Lower leg skin (tissue), 3 donors: Measurements from ENCODE around the gene ZFHX3.

ENCODE experiments used
- POLR2A ChIP-seq, 2 donors: fragments of 450-650 bp; IDR thresholded peaks; one replicate each; pipeline ENCODE4 v1.6.1; 2016 to 2017; ENCODE audit warnings: antibody characterized with exemption in 2 of 2, mild to moderate bottlenecking in 1 of 2, moderate library complexity in 1 of 2
- TF ChIP-seq, protein P1 (sequence below), 3 donors: fragments of 450-650 bp; IDR thresholded peaks; one replicate each; pipeline ENCODE4 v1.5.1; 2016; ENCODE audit warnings: antibody characterized with exemption in 3 of 3, mild to moderate bottlenecking in 3 of 3, moderate library complexity in 2 of 3

DNA sequence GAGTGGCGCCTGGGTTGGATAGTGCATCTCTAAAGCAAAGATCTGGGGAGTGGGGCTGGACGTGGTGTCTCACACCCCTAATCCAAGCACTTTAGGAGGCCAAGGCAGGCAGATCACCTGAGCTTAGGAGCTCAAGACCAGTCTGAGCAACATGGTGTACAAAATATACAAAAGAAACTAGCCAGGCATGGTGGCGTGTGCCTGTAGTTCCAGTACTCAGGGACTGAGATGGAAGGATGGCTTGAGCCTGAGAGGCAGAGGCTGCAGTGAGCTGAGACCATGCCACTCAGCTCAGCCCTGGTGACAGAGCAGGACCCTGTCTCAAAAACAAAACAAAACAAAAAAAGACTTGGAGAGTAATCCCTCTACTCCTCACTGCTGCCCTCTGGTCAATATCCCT is 96.0 kb downstream of the ZFHX3 start:
- TF ChIP-seq, protein P1, sequence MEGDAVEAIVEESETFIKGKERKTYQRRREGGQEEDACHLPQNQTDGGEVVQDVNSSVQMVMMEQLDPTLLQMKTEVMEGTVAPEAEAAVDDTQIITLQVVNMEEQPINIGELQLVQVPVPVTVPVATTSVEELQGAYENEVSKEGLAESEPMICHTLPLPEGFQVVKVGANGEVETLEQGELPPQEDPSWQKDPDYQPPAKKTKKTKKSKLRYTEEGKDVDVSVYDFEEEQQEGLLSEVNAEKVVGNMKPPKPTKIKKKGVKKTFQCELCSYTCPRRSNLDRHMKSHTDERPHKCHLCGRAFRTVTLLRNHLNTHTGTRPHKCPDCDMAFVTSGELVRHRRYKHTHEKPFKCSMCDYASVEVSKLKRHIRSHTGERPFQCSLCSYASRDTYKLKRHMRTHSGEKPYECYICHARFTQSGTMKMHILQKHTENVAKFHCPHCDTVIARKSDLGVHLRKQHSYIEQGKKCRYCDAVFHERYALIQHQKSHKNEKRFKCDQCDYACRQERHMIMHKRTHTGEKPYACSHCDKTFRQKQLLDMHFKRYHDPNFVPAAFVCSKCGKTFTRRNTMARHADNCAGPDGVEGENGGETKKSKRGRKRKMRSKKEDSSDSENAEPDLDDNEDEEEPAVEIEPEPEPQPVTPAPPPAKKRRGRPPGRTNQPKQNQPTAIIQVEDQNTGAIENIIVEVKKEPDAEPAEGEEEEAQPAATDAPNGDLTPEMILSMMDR (IDR thresholded peaks at IDR 0.05): no peak
- TF ChIP-seq POLR2A (IDR thresholded peaks at IDR 0.05): no peak
